Measurements from ENCODE around the gene LRRC25.

Gene LRRC25

DNA sequence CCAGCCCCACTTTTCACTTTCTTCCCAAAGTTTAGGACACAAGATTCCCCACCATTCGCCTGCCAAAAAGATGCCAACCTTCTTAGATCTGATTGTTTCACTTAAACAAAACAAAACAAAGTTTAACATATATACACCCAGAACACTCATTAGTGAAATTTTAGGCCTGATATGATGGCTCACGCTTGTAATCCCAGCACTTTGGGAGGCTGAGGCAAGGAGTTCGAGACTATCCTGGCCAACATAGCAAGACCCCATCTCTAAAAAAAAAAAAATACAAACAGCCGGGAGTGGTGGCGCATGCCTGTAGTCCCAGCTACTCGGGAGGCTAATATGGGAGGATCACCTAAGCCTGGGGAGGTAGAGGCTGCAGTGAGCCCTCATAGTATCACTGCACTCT, 52.1 kb downstream of the LRRC25 start:
- DNase-seq (ENCODE audit: low spot score): no peak

DNA sequence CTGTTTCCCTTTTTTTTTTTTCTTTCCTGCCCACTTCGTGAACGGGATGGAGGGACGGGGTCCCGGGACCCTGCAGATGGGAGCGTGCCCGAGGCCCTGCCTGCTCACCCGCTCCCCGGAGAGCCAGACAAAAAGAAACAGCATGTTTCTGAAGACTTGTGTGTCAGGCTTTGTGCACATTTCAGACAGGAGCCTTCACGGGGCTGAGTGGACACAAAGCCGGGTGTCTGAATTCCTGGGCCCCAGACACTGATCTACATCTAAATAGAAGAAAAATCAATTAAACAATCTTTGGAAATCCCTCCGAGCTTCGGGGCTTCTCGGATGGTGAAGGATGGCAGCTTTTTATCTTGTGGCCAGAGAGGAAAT, 52.9 kb downstream of the LRRC25 start:
- DNase-seq (ENCODE audit: low spot score): no peak

DNA sequence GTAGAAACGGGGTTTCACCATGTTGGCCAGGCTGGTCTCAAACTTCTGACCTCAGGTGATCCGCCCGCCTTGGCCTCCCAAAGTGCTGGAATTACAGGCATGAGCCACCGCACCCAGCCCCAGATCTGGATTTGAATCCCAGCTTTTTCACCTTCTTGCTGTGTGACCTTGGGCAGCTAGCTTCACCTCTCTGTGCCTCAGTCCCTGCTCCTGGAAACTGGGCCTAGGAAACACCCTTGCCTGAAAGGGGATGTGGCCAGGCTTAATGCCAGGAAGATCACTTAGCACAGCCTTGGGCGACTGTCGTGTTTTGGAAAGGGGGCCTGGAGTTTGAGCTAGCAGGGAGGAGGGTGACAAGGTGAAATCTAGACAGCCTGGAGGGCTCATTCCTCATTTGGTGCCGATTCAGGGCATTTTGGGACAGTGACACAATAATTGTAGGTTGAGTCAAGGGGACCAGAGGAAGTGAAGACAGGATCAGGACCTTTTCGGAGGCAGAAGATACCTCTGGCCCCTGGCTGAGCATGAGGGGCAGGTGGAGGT, 55.3 kb downstream of the LRRC25 start:
- DNase-seq (ENCODE audit: low spot score): no peak

Data from left forelimb (tissue), 1 donor.